ENCODE data around the gene MRPL24. TPM values are rescaled to one million over a fixed set of nuclear protein-coding genes. Genes with fewer than 3 reads are reported as not detected.

The MRPL24 gene
- total and polyA plus RNA-seq, 2 of the 8 experiments (the other 6 are each of a cell fraction or from before 2014, with no cell fraction given) = 29.7 to 35.2 TPM

DNA sequence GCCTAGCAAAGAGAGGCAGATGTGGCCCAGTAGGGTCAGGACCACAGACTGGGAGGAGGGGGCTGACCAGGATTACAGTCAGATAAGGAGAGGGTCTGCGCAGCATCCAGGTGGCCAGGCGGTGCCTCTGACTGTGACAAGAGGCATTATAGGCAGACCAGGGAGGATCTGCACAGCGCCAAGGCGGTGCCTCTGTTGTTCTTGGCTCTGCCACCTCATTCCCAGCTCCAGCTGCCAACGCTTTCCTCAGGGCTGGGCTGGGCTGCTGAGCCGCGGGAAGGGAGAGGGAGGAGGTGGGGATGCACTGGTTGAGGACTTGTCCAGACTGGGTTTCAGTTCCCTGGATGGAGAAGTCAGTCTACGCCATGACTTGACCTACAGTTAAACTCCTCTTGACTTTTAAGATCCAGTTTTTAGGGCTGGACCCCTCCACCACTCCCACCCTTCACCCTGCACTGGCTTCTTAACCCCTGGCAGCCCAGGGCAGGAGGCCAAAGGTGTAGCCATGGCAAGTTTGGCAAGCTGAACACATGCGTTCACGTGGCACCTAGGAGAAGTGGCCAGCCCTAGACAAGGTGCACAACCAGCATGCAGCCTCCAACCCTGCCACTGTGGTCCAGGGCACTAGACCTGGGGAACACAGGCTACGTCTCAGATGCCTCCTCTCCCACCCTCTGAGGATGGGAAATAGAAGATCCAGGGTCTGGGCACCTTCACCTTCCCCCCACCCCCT is 31.0 kb downstream of the MRPL24 start (continued):
- TF ChIP-seq EP300 (IDR thresholded peaks at IDR 0.05; ENCODE audit: borderline replicate concordance in 1 of 2, low read depth in 2 of 2, low read length in 2 of 2) = no peak
- TF ChIP-seq SUZ12 (IDR thresholded peaks at IDR 0.05; ENCODE audit: low read length) = no peak
- TF ChIP-seq NANOG (IDR thresholded peaks at IDR 0.05; ENCODE audit: insufficient read depth, low read depth, low read length, poor library complexity, severe bottlenecking) = no peak
- no peak for TF ChIP-seq FOSL1 (IDR thresholded peaks at IDR 0.05; ENCODE audit: insufficient read depth, low read depth, low read length)

Measured in H1 (cell line).